ENCODE measurements around the gene RAX2.
"Not testable (repeated sequence)": the region's sequence is repeated elsewhere in the genome, so short reads cannot be mapped to it uniquely, and the experiment has no call there.

The RAX2 gene

GRCh38 chr19:3775831-3776230 lies 3.8 kb upstream of the RAX2 start:
- no peak for DNase-seq

- DNase-seq, result no peak
Measured at GRCh38 chr19:3775374-3775711, 3.3 kb upstream of the RAX2 start.

GRCh38 chr19:3774621-3775373 lies 2.8 kb upstream of the RAX2 start:
- DNase-seq, result no peak

- no peak for DNase-seq
Measured at GRCh38 chr19:3773814-3774515, 1.9 kb upstream of the RAX2 start.

GRCh38 chr19:3771000-3771905 lies 775 bp downstream of the RAX2 start:
- DNase-seq, result no peak

- no peak for DNase-seq
Measured at GRCh38 chr19:3770136-3770999, 1.7 kb downstream of the RAX2 start.

- no peak for DNase-seq
Measured at GRCh38 chr19:3769494-3769893, 2.5 kb downstream of the RAX2 start.

GRCh38 chr19:3768748-3769099 lies 3.3 kb downstream of the RAX2 start:
- DNase-seq, result no peak

- no peak for DNase-seq
Measured at GRCh38 chr19:3768015-3768747, 3.8 kb downstream of the RAX2 start.

- DNase-seq, result no peak
Measured at GRCh38 chr19:3767050-3767449, 5.0 kb downstream of the RAX2 start.

- no peak for DNase-seq
Measured at GRCh38 chr19:3766520-3766919, 5.5 kb downstream of the RAX2 start.

- not testable (repeated sequence) for DNase-seq
Measured at GRCh38 chr19:3765757-3766156, 6.3 kb downstream of the RAX2 start.

GRCh38 chr19:3765121-3765520 lies 6.9 kb downstream of the RAX2 start:
- no peak for DNase-seq

GRCh38 chr19:3762501-3763459 lies 9.2 kb downstream of the RAX2 start, which contains the start of gene MRPL54:
MRPL54 (plus strand) TSS chr19:3762682; CDS start chr19:3762701, 19 bp downstream.
- peak; percentile 99 for DNase-seq

GRCh38 chr19:3762130-3762473 lies 9.9 kb downstream of the RAX2 start:
- no peak for DNase-seq

- peak; percentile 95 for DNase-seq
Measured at GRCh38 chr19:3761382-3762129, 10.5 kb downstream of the RAX2 start, which contains the start of gene APBA3. APBA3 (minus strand) TSS chr19:3761692; CDS start chr19:3760264, 1,428 bp downstream.

GRCh38 chr19:3760871-3761361 lies 11.1 kb downstream of the RAX2 start:
- no peak for DNase-seq

GRCh38 chr19:3759482-3760254 lies 12.4 kb downstream of the RAX2 start:
- no peak for DNase-seq

- DNase-seq, result not testable (repeated sequence)
Measured at GRCh38 chr19:3758297-3758696, 13.7 kb downstream of the RAX2 start.

All from NK-92 treated with Interleukin-12 subunit alpha and Interleukin-12 subunit beta, amount 100 ng/mL, for 24 hours (cell line).